ENCODE data around the gene TEX55.
A peak's percentile ranks its signal among the peaks of the same experiment; 100 is the strongest.
"Not testable (repeated sequence)": the region's sequence is repeated elsewhere in the genome, so short reads cannot be mapped to it uniquely, and the experiment has no call there.

TEX55 gene

GRCh38 chr3:119160815-119161214, 14.8 kb downstream of the TEX55 start:
- DNase-seq (ENCODE audit: low spot score), result no peak

- no peak for DNase-seq (ENCODE audit: low spot score)
Observed at GRCh38 chr3:119161240-119161639, 15.3 kb downstream of the TEX55 start.

- not testable (repeated sequence) for DNase-seq (ENCODE audit: low spot score)
Observed at GRCh38 chr3:119164745-119165144, 18.8 kb downstream of the TEX55 start.

- DNase-seq (ENCODE audit: low spot score), result no peak
Observed at GRCh38 chr3:119170821-119171220, 24.9 kb downstream of the TEX55 start.

- DNase-seq (ENCODE audit: low spot score), result no peak
Observed at GRCh38 chr3:119173325-119173724, 27.4 kb downstream of the TEX55 start, which contains the start of gene UPK1B. TSS of gene UPK1B (plus strand) at chr3:119173598. CDS start at chr3:119186742, 13,144 bp downstream.

- peak; percentile 59 for DNase-seq (ENCODE audit: low spot score)
Observed at GRCh38 chr3:119175872-119176756, 30.1 kb downstream of the TEX55 start.

- no peak for DNase-seq (ENCODE audit: low spot score)
Observed at GRCh38 chr3:119176778-119177177, 30.8 kb downstream of the TEX55 start.

GRCh38 chr3:119177321-119177720, 31.4 kb downstream of the TEX55 start:
- no peak for DNase-seq (ENCODE audit: low spot score)

GRCh38 chr3:119181765-119182164, 35.8 kb downstream of the TEX55 start:
- DNase-seq (ENCODE audit: low spot score), result peak; percentile 54

- DNase-seq (ENCODE audit: low spot score), result no peak
Observed at GRCh38 chr3:119184111-119184510, 38.1 kb downstream of the TEX55 start.

GRCh38 chr3:119184796-119185570, 39.0 kb downstream of the TEX55 start:
- peak; percentile 78 for DNase-seq (ENCODE audit: low spot score)

GRCh38 chr3:119187266-119187665, 41.3 kb downstream of the TEX55 start:
- DNase-seq (ENCODE audit: low spot score), result no peak

- DNase-seq (ENCODE audit: low spot score), result no peak
Observed at GRCh38 chr3:119191800-119192199, 45.8 kb downstream of the TEX55 start.

- DNase-seq (ENCODE audit: low spot score), result peak; percentile 36
Observed at GRCh38 chr3:119194237-119195150, 48.5 kb downstream of the TEX55 start.

GRCh38 chr3:119195151-119195476, 49.1 kb downstream of the TEX55 start:
- no peak for DNase-seq (ENCODE audit: low spot score)

- no peak for DNase-seq (ENCODE audit: low spot score)
Observed at GRCh38 chr3:119195911-119196310, 49.9 kb downstream of the TEX55 start.

Measured in GM03348 (cell line).